GM03348 (cell line): ENCODE measurements around the gene PYGO2.

Source experiments
- DNase-seq: peaks from one replicate; pipeline ENCODE4 v3.0.0; 2012; ENCODE audit warnings: low spot score

PYGO2 gene

DNA sequence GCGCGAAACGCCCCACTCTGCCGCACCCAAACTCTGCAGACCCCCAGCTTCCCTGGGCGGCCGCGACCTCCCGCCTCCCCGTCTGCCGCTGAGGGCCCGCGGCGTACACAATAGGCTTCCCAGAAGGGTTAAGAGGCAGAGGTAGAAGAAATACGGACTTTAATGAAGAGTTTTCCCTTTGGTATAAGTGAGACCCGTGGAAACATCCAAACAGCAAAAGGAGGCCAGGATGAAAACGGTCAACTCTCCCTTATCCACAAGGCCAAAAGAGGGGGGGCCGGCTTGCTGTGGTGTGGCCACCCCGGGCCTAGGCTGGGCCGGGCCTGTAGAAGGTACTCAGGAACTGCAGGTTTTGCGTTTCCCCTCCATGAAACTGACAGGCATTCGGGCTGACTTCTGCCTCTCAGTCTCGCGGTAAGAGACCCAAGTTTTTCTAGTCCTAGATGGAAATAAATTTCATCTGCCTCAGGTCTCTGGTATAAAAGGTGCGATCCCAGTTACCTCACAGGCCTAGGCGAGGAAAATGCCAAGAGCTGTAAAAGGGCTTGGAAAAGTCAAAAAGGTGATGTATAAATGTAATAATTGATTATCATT lies 671 bp upstream of the PYGO2 start:
- no peak for DNase-seq

DNA sequence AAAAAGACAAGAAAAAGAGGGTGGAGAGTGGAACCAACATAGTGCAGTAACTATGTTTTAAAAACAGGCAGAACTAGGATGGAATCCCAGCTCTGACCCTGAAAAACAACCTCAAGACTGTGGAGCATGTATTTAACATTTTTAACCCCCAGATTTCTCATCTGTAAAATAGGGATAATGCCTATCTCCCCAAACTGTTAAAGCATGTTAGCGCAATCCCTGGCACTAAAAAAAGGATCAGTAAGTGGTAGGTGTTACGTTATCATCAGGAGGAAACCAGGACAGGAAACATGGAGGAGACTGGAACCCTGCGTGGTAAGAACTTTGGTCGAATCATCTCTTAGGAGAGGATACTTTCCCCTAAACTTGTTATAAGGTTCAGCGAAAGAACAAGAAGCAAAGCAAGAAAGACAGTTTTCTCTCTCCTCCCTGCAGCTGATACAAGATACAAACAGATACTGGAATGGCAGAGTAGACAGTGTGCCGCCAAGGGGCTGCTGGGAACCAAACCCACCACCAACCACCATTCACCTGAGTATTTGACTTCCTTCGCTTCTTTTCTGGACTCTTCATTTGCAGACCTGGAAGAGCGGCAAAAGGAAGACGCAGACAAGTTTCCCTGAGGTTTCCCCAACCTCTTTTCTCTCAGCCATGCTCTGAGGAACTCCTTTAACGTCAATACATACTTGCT lies 991 bp downstream of the PYGO2 start:
- DNase-seq = no peak

DNA sequence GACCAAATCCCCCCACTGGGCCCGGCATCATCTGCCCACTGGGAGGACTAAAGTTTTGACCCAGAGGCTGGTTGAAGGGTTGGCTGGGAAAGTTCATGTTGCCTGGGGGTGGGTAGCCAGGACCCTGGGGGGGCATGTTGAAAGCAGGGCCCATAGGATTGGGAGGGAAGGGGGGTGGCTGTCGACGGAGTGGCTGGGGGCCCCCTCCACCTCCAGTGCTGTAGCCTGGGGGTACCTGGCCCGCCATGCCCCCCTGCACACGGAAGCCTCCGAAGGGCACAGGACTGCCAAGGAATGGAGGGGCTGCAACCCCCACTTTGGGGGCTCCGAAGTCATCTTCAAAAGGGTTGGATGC lies 2.2 kb downstream of the PYGO2 start:
- DNase-seq = no peak

DNA sequence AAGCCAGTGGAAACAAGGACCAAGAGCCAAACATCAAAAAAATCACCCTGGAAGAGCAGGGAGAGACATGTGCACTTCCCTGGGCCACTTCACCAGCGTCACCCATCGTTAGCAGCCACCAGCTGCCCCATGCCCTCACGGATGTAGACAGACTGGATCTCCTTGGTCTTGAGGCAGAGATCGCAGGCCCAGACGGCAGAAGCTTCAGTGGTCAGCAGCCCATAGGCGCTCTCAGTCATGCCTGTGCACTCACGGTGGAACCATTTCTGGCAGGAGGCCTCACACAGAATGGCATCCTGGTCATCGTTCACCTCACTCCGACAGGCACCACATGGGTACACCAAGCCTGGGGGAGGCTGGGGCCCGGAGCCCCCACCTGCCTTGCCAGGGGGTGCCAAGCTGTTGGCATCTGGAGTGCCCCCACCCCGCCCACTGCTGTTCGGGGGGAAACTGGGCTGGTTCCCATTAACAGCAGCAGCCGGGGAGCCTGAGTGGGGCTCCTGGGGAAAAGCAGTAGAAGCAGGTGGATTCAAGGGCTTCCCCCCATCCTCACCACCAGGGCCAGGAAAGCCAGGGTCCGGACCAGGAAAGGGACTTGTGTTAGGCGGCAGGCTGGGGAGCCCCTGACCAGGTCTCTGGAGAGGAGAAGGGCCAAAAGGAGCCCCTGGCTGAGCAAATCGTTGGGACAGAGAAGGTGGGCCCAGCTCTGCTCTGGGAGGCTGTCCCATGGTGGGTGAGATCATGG lies 2.7 kb downstream of the PYGO2 start:
- no peak for DNase-seq

DNA sequence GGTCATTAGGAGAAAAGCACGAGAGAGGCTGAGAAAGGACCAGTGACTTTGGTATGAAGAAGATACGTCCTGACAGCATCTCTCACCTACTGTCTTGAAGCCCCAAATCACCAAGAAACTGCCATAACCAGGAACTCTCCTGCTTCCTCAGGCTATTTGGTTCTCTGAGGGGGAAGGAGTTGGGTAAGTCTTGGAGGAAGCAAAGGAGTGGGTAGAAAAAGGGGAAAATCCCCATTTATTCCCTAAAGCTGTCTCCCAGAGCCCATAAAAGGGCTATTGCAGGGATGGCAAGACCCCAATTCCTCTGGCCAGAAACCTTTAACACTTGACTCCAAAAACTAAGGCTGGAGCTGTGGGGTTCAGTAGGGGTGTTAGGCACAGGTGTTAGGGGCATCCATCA lies 3.5 kb downstream of the PYGO2 start:
- no peak for DNase-seq

DNA sequence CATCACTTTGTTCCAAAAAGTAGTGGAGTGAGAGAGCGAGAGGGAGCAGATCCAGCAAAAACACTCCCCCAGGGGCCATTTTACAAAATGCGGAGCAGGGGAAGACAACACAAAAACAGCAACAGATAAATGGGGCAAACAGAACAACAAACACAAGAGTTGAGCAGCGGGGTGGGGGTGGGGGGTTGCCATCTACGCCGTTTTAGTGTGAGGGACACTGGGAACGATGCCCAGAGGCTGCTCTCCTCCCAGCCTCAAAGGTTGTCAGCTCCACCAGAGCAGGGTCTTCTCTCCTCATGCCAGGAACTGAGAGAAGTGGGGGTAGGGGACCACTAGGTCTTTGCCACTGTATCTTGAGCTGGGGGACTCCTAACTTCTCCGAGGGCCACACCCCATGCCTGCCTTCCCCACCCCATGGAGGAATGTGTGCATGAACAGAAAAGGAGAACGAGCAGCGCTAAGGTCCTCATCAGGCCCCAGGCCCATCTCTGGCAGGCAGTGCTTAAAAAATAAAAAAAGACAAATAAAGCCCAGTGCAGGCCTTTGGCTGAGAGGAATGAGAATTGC lies 4.4 kb downstream of the PYGO2 start:
- no peak for DNase-seq

DNA sequence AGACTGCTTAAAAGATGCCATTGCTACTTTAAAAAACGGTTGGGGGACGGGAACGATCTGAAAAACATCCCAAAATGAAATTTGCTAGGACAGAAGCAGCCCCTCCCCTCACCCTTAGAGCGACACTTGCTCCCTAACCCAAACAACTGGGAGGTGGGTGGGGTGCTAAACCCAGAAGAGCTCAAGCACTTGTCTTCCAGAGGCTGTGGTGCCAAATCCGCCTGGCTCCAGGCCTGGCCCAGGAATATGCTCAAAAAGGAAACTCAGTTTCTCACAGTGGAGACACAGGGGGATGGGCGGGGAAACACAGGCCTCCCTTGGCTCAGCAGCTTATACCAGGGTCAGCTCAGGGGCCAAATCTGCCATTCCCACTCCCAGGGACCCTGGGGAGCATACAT lies 5.0 kb downstream of the PYGO2 start:
- DNase-seq = no peak

DNA sequence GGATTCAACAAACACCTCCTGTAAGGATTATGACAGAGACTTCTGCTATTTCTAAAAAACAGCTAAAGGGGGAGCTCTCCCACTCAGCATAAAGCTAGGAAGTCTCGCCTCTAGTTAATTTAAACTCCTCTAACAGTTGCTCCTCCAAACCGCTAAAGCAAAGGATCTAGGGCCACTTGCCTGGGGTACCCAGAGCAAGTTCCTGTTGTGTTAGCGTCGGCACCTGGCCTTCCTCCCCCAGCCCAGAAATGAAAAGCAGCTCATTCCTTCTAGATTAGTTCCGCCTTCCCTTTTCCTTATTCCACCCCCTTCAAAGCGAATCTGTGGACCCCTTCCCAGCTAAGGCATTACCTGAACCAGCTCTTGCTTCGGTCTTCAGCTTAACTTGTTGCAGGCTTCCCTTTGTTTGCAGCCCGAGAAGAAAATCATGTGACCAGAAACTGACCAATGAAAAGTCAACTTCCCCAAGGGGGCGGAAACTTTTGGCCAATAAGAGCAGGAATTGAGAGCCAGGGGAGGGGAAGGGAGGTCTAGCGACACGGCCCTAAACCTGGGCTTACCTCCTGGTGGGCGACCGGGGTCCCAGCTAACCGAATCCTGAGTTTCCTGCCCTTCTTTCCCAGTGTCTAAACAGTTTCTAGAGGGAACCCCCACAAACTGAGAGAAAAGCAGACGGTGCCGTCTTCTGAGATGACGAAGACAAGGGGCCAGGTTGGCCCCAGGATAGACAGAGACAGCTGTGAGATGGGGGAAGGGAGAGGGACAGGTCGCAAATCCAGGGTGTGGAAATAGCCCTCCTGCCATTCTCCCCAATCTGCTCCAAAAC lies 5.7 kb downstream of the PYGO2 start, which contains the start of gene PBXIP1:
TSS of gene PBXIP1 (minus strand) at position 382 of the 826 bp plus-strand sequence. CDS start 2,378 bp downstream, outside the sequence.
- DNase-seq = peak; percentile 95

DNA sequence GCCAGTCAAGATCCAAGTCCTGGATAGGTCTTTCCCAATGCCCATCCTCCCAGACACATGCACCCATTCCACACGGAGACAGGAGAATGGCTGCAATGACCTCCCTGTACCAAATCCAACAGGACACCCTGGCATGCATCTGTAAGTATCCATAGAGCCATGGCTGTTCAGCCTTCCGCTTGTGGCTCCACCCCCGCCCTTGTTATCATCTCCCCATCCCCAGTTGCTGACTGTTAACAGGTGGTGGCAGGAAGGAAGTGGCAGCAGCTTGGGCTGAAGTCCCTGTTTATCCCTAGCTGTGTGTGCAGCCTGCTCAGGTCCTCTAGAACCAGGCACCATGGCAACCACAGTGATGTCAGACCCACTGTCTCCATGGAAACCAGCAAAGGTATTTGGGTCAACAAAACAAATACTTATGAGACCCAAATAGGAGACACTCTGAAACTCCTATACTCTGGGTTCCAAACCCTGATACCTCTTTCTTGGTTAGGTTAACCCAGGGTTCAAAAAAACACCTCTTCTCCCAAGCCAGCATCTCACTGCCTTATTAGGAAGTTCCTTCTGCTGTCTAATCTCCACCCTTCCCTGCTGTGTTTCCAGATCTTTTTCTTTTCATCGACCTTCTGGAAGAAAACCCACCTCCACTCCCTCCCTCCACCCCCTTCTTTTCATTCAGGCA lies 6.4 kb downstream of the PYGO2 start:
- no peak for DNase-seq

DNA sequence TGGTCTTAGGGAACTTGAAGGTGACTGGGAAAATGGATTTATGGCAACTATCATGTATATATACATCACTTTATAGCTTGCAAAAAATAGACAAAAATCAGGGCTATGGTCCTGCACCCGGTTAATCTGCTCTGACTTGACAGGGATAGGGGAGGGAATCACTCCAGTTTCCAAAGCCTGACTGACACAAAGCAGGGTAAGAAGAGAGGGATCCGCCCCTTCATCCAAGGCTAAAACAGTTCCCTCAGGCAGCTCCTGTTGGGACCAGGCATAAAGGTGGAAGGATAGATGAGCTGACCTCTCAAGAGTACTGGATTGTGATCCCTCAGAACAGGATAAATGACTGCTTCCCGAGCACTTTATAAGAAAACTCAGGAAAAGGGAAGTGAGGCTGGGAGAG lies 7.0 kb downstream of the PYGO2 start:
- DNase-seq = no peak

DNA sequence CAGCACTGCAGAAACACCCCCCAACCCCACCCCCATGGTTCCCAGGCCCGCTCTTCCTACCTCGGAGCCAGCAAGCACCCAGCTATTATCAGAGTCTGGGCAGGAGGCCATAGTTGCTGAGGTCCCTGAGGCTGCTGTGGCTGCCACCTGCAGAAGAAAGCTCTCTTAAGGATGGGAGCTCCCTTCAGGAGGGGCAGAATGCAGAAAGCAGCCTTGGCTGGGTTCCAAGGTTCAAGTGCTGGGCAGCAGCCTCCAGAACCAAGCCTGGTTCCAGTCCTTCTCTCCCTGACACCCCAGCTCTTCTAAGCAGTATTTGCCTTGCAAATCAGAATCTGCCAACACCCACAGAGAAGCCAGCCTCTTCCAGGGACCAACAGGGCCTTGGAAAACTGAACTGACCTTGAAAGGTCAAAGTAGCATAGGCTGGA lies 8.0 kb downstream of the PYGO2 start:
- DNase-seq = no peak

DNA sequence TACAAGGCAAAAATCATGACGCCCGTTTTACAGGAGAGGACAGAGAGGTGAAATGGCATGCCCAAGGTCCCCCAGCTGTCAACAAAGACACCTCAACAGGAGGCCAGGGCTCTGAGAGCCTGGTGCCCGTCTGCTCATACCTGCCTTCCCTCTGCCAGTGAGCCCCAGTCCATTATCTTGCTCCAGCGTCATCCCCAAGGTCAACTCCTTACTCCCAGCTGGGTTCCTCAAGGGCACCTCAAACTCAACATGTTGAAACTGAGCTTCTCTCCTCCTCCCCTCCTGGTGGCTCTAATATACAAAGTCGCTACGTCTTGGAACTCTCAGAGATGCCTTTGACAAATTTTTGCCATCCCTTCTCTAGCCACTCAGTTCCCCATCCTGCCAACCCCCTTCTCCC lies 8.9 kb downstream of the PYGO2 start:
- DNase-seq = no peak

DNA sequence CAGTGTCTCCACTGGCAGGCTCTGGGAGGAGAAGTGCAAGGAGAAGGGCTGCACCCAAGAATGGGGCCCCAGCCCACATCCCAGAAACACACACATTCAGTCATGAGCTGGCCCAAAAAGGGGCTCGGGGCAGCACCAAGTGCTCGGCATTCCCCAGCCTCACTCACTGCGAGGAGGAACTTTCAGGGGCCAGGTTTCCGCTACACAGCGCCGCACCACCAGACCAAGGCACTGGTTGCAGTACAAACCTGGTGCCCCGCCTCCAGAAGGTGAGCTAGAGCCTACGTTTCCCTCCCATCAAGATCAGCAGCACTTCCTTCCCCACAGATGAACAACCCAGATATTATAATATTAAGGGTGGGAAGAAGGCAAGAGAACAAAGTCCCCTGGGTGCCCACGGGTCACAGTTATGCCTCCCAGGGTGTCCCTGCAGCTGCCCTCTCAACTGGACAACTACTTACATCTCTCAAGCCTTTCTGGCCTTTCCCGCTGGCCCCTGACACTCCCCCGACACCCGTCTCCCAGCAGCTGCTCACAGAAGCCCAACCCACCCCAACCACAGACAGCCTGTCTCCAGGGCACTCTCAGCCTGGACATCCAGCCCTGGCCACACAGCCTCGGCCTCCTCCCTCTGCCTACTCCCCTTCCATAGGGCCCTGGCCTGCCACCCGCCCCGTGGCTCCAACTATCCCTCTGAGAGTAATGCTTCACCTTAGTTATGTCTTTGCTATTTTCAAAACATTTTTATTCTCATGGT lies 9.5 kb downstream of the PYGO2 start:
- DNase-seq = no peak

DNA sequence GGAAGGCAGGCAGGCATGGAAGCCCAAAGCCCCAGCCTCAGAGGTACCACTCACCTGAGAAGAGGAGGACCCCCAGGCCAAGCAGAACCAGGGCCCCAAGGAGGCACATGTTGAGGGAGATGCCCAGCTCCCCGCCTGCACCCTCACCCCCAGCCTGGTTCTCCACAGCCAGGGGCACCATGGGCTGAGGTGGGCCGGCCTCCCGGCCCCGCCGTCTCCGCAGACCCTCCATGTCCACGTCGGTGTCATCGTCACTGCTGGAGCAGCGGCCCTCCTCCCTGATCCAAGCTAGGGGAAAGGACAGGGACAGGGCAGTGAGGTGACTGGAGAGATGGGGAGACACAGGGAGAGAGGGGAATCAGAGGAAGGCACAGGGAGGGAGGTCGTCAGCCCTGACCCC lies 13.5 kb downstream of the PYGO2 start:
- no peak for DNase-seq

DNA sequence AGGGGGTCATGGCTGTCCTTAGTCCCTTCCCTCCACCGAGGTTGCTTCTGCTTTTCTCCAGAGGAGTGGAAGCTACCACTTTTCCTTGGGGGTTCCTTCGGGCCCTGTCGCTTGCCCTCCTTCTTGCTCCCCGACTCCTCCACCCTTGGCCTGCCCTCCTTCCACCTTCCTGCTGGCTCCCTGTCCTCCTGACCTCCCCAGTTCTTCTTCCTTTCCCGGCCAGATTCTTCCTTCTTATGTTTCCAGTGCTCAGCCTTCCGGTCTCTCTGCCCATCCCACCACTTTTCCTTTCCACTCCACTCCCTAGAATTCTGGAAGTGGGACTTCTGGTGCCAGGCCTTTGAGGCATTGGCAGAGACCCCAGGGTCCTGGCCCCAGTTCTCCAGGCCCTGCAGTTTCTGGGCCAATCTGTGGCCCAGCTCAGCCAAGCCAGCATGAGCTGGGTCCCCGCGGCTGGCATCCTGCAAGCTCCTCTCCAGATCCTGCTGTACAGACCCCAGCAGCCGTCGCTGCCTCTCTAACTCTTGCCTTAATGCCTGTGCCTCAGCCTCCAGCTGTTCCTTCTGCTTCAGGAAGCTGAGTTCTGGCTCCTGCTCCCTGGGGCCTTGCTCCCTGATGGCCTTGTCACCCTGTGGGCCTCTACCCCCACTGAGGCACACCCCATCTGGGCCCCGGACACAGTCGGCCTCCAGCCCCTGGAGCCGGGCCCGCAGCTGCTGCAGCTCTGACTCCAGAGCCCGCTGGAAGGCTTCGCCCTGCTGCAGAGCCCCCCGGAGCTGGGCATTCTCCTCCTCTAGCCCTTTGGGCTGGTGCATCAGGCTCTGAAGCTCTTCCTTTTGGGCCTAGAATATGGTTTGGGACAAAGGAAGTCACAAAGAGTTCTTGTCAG lies 15.4 kb downstream of the PYGO2 start:
- DNase-seq = no peak

DNA sequence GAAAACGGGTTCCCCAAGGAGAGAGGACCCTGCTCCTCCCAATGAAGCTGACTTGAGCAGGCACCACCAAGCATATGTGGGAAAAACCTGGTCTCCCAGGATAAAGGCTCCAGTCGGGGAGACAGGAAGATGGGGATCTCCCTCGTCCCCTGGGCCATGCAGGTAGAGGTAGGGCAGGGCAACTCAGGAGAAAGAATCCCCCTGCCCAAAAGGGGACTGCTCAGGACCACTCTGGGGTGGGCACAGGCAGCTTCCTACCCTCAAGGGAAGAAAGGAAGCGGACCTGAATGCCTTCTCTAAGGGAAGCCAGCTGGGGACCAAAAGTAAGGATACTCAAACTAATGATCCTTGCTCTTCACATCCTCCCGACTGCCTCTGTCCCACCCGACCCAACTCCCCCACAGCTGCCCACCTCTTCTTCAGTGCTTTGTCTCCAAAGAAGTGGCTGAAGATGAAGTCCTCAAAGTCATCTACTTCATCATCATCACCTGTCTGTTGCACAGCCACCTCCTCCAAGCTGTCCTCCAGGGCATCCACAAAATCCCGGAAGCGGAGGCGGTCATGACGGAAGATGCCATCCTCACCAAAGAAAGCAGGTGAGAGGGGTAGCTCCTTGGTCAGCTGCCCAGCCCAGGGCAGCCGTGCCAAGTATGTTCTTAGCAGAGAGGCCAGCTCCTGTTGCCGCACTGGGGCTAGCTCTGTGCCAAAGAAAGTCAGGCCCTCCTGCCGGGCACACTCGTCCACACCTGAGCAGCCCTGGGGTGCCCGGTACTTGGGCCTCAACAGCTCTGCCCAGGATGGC lies 16.2 kb downstream of the PYGO2 start:
- no peak for DNase-seq

DNA sequence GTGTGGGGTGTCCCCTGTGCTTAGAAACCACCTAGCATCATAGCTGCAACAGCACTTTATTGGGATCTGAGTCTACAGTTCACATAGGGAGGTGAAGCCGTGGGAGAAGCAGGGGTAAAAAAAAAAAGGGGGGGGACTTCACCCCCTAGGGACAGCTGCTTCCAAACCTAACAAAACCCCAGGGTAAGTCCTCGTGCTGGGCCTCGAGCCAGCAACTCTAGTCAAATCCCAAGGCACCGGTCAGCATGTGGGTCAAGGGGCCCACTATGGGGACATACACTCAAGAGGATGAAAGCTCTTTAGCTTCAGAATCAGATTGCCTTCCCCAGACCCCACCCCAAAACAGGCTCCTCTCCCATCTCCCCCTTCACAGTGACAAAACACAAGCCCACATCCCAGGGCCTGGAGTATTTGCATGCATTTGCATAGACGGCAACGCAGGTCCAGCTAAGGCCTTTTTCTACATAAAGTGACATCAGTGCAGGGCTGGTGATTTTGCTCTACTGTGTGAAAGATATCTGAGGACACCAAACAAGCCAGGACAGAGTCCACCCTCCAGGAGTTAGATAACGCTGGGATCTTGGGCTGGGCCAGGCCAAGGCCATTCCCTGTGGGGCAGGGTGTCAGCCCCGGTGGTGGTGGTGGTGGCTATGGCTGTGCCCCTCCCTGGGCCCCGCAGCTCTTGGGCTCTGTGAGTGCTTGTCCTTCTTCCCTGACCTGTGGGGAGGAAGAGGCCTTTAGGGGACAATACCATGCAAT lies 17.0 kb downstream of the PYGO2 start:
- DNase-seq = no peak
